CD4-positive, alpha-beta T cell treated with Interleukin-2 at 100 ng/mL for 4 hours (primary cell): ENCODE measurements around the gene LEMD2.

ENCODE experiments used
- DNase-seq: peaks from one replicate; pipeline ENCODE4 v3.0.0-alpha.2; 2020; ENCODE audit warnings: low spot score

The LEMD2 gene

GRCh38 chr6:33819021-33819420 is 30.1 kb upstream of the LEMD2 start:
- no peak for DNase-seq

GRCh38 chr6:33818293-33818692 is 29.4 kb upstream of the LEMD2 start:
- no peak for DNase-seq

GRCh38 chr6:33817489-33817888 is 28.6 kb upstream of the LEMD2 start:
- DNase-seq = no peak

GRCh38 chr6:33816911-33817310 is 28.0 kb upstream of the LEMD2 start:
- no peak for DNase-seq

GRCh38 chr6:33815854-33816253 is 26.9 kb upstream of the LEMD2 start:
- DNase-seq = no peak

- DNase-seq = no peak
These were observed 25.4 kb upstream of the LEMD2 start for GRCh38 chr6:33813990-33814985.

GRCh38 chr6:33813246-33813904 is 24.4 kb upstream of the LEMD2 start:
- no peak for DNase-seq

GRCh38 chr6:33812669-33813068 is 23.7 kb upstream of the LEMD2 start:
- peak; percentile 12 for DNase-seq

GRCh38 chr6:33809594-33809993 is 20.7 kb upstream of the LEMD2 start:
- no peak for DNase-seq

GRCh38 chr6:33808641-33809180 is 19.8 kb upstream of the LEMD2 start:
- DNase-seq = no peak

GRCh38 chr6:33807606-33808005 is 18.7 kb upstream of the LEMD2 start:
- DNase-seq = no peak

- DNase-seq = no peak
These were observed 17.9 kb upstream of the LEMD2 start for GRCh38 chr6:33806841-33807240.

GRCh38 chr6:33803571-33804053 is 14.7 kb upstream of the LEMD2 start, which contains the start of gene MLN:
Gene MLN, minus strand, starts transcription at chr6:33804003. Its CDS starts 2,840 bp downstream, at chr6:33801163.
- no peak for DNase-seq

GRCh38 chr6:33802186-33802958 is 13.4 kb upstream of the LEMD2 start:
- DNase-seq = no peak

- no peak for DNase-seq
These were observed 12.7 kb upstream of the LEMD2 start for GRCh38 chr6:33801611-33802010.

GRCh38 chr6:33800248-33800969 is 11.5 kb upstream of the LEMD2 start:
- no peak for DNase-seq

- no peak for DNase-seq
These were observed 10.7 kb upstream of the LEMD2 start for GRCh38 chr6:33799454-33800113.

GRCh38 chr6:33798343-33798848 is 9.5 kb upstream of the LEMD2 start:
- DNase-seq = no peak

- no peak for DNase-seq
These were observed 8.9 kb upstream of the LEMD2 start for GRCh38 chr6:33797626-33798342.
